Stimulated activated CD4-positive, alpha-beta T cell treated with anti-CD3 and anti-CD28 coated beads, Interleukin-15, amount 100 ng/mL, for 1 hour (primary cell): ENCODE measurements around the gene ZNF883.
"Not testable (repeated sequence)": the region's sequence is repeated elsewhere in the genome, so short reads cannot be mapped to it uniquely, and the experiment has no call there.

Source experiments
- DNase-seq, 2 donors: peaks; one replicate each; pipeline ENCODE4 v3.0.0-alpha.2; 2020; ENCODE audit warnings: low read depth in 1 of 2, low spot score in 1 of 2

ZNF883 gene

GRCh38 chr9:113011911-113012381 lies at the start of gene ZNF883:
Gene ZNF883, minus strand, starts transcription at chr9:113012192.
- peak in 1 of 2 donors; percentile 6 for DNase-seq

GRCh38 chr9:113061072-113061850 lies 49.3 kb upstream of the ZNF883 start:
- DNase-seq = not testable (repeated sequence)

GRCh38 chr9:113059581-113060284 lies 47.7 kb upstream of the ZNF883 start:
- not testable (repeated sequence) for DNase-seq

GRCh38 chr9:113057193-113057592 lies 45.2 kb upstream of the ZNF883 start:
- DNase-seq = no peak

GRCh38 chr9:113056191-113057106 lies 44.5 kb upstream of the ZNF883 start, which contains the start of gene ZFP37:
Gene ZFP37, minus strand, starts transcription at chr9:113056724. Its CDS starts 36 bp downstream, at chr9:113056688.
- peak; percentile 48 to 67 for DNase-seq

- DNase-seq = no peak
These were observed 31.1 kb upstream of the ZNF883 start for GRCh38 chr9:113042884-113043657.

- no peak for DNase-seq
These were observed 14.2 kb upstream of the ZNF883 start for GRCh38 chr9:113026200-113026599.

GRCh38 chr9:113018247-113018646 lies 6.3 kb upstream of the ZNF883 start:
- no peak for DNase-seq

GRCh38 chr9:113012492-113012891 lies 500 bp upstream of the ZNF883 start:
- DNase-seq = no peak

GRCh38 chr9:113005777-113006176 lies 6.2 kb downstream of the ZNF883 start:
- DNase-seq = no peak

- DNase-seq = no peak
These were observed 14.6 kb downstream of the ZNF883 start for GRCh38 chr9:112997236-112997941.

GRCh38 chr9:112971415-112971814 lies 40.6 kb downstream of the ZNF883 start:
- no peak for DNase-seq

- no peak for DNase-seq
These were observed 41.1 kb downstream of the ZNF883 start for GRCh38 chr9:112970939-112971338.

GRCh38 chr9:112969730-112970129 lies 42.3 kb downstream of the ZNF883 start:
- no peak for DNase-seq

- DNase-seq = no peak
These were observed 56.4 kb downstream of the ZNF883 start for GRCh38 chr9:112955550-112955949.

GRCh38 chr9:112945620-112946208 lies 66.3 kb downstream of the ZNF883 start:
- DNase-seq = no peak

- no peak for DNase-seq
These were observed 72.6 kb downstream of the ZNF883 start for GRCh38 chr9:112939418-112939817.

- DNase-seq = no peak
These were observed 78.3 kb downstream of the ZNF883 start for GRCh38 chr9:112933696-112934095.

- DNase-seq = no peak
These were observed 86.8 kb downstream of the ZNF883 start for GRCh38 chr9:112925058-112925641.
